Measurements from ENCODE around the gene HORMAD2.

The HORMAD2 gene

GRCh38 chr22:30077279-30077880, 2.9 kb upstream of the HORMAD2 start:
- TF ChIP-seq FOXP2 (optimal IDR thresholded peaks at IDR 0.05; ENCODE audit: borderline replicate concordance, extremely low read depth, extremely low read length, insufficient read depth) (no peak), SIN3A (IDR thresholded peaks at IDR 0.05; ENCODE audit: borderline replicate concordance, insufficient read depth, low read length) (no peak), POLR2AphosphoS5 (IDR thresholded peaks at IDR 0.05; ENCODE audit: low read depth, low read length) (no peak), REST (IDR thresholded peaks at IDR 0.05; ENCODE audit: insufficient read depth in 1 of 2, low read depth in 2 of 2, low read length in 2 of 2) (no peak), TAF1 (IDR thresholded peaks at IDR 0.05; ENCODE audit: borderline replicate concordance, insufficient read depth, low read length) (no peak)

- TF ChIP-seq FOXP2 (optimal IDR thresholded peaks at IDR 0.05; ENCODE audit: borderline replicate concordance, extremely low read depth, extremely low read length, insufficient read depth) (no peak), REST (IDR thresholded peaks at IDR 0.05; ENCODE audit: insufficient read depth in 1 of 2, low read depth in 2 of 2, low read length in 2 of 2) (no peak), SIN3A (IDR thresholded peaks at IDR 0.05; ENCODE audit: borderline replicate concordance, insufficient read depth, low read length) (no peak), POLR2AphosphoS5 (IDR thresholded peaks at IDR 0.05; ENCODE audit: low read depth, low read length) (no peak), TAF1 (IDR thresholded peaks at IDR 0.05; ENCODE audit: borderline replicate concordance, insufficient read depth, low read length) (no peak)
These were observed 1.6 kb upstream of the HORMAD2 start for GRCh38 chr22:30078320-30079311.

- TF ChIP-seq REST (IDR thresholded peaks at IDR 0.05; ENCODE audit: insufficient read depth in 1 of 2, low read depth in 2 of 2, low read length in 2 of 2) (no peak), SIN3A (IDR thresholded peaks at IDR 0.05; ENCODE audit: borderline replicate concordance, insufficient read depth, low read length) (no peak), FOXP2 (optimal IDR thresholded peaks at IDR 0.05; ENCODE audit: borderline replicate concordance, extremely low read depth, extremely low read length, insufficient read depth) (no peak), POLR2AphosphoS5 (IDR thresholded peaks at IDR 0.05; ENCODE audit: low read depth, low read length) (no peak), TAF1 (IDR thresholded peaks at IDR 0.05; ENCODE audit: borderline replicate concordance, insufficient read depth, low read length) (no peak)
These were observed 541 bp downstream of the HORMAD2 start for GRCh38 chr22:30080805-30081204.

GRCh38 chr22:30086496-30086895, 6.2 kb downstream of the HORMAD2 start:
- TF ChIP-seq TAF1 (IDR thresholded peaks at IDR 0.05; ENCODE audit: borderline replicate concordance, insufficient read depth, low read length) (no peak), POLR2AphosphoS5 (IDR thresholded peaks at IDR 0.05; ENCODE audit: low read depth, low read length) (no peak), SIN3A (IDR thresholded peaks at IDR 0.05; ENCODE audit: borderline replicate concordance, insufficient read depth, low read length) (no peak), REST (IDR thresholded peaks at IDR 0.05; ENCODE audit: insufficient read depth in 1 of 2, low read depth in 2 of 2, low read length in 2 of 2) (no peak), FOXP2 (optimal IDR thresholded peaks at IDR 0.05; ENCODE audit: borderline replicate concordance, extremely low read depth, extremely low read length, insufficient read depth) (no peak)

Data from PFSK-1 (cell line).